Spleen (tissue), 11 donors: ENCODE data around the gene HNRNPUL1. TPM values are rescaled to one million over a fixed set of nuclear protein-coding genes. Genes with fewer than 3 reads are reported as not detected.

Source experiments
- DNase-seq: peaks from one replicate; pipeline ENCODE4 v3.0.0-alpha.2; 2020
- H3K27ac ChIP-seq, 8 donors: fragments of 200-600 bp; sonication (generic) in 7 of 8; 1 replicate in 4 of 8; 2 replicates in 4 of 8; pipeline versions ENCODE4 v1.5.0 to v1.8.0; 2016 to 2021; ENCODE audit warnings: inconsistent platforms in 4 of 8, mild to moderate bottlenecking in 4 of 8, moderate library complexity in 1 of 8
- H3K27me3 ChIP-seq, 7 donors: fragments of 200-600 bp; sonication (generic) in 6 of 7; replicated peaks in 1 of 7; 1 replicate in 4 of 7; 2 replicates in 3 of 7; pipeline versions ENCODE4 v1.5.0 to v1.8.0; 2016 to 2021; ENCODE audit warnings: inconsistent platforms in 3 of 7, mild to moderate bottlenecking in 1 of 7
- H3K36me3 ChIP-seq, 6 donors: fragments of 200-600 bp; sonication (generic) in 5 of 6; 1 replicate in 4 of 6; 2 replicates in 2 of 6; pipeline versions ENCODE4 v1.5.0 to v1.8.0; 2016 to 2021; ENCODE audit warnings: inconsistent platforms in 2 of 6
- H3K4me1 ChIP-seq, 6 donors: fragments of 200-600 bp; sonication (generic) in 5 of 6; 1 replicate in 3 of 6; 2 replicates in 3 of 6; pipeline versions ENCODE4 v1.5.0 to v1.8.0; 2016 to 2021; ENCODE audit warnings: inconsistent platforms in 3 of 6
- H3K4me3 ChIP-seq, 8 donors: fragments of 200-600 bp; sonication (generic) in 7 of 8; 1 replicate in 4 of 8; 2 replicates in 4 of 8; pipeline versions ENCODE4 v1.5.0 to v1.8.0; 2016 to 2021; ENCODE audit warnings: inconsistent platforms in 4 of 8, mild to moderate bottlenecking in 4 of 8, moderate library complexity in 2 of 8
- H3K9me3 ChIP-seq, 8 donors: fragments of 200-600 bp; sonication (generic) in 7 of 8; 1 replicate in 4 of 8; 2 replicates in 4 of 8; pipeline versions ENCODE4 v1.5.0 to v1.8.0; 2016 to 2021; ENCODE audit warnings: inconsistent platforms in 4 of 8
- POLR2A ChIP-seq, 3 donors: fragments of 450-650 bp; IDR thresholded peaks; one replicate each; pipeline ENCODE4 v1.5.1; 2017; ENCODE audit warnings: antibody characterized with exemption in 3 of 3, mild to moderate bottlenecking in 1 of 3
- POLR2AphosphoS5 ChIP-seq, 3 donors: sonication (generic); formaldehyde crosslinking; IDR thresholded peaks; one replicate each; pipeline ENCODE4 v1.5.1; 2017; ENCODE audit warnings: antibody characterized with exemption in 3 of 3
- WGBS, 5 donors: extraction: QIAGEN DNeasy Blood & Tissue Kit in 3 of 5; methylation state at CpG; one replicate each; pipeline versions ENCODE4 v1.1.5 to v1.1.7; 2013 to 2018; 5-methylcytosine and 5-hydroxymethylcytosine counted together
- intact Hi-C: fragments of 100-400 bp; cut with DNase I; formaldehyde crosslinking; loops from one replicate; pipeline ENCODE4 v1.15.0; 2023; ENCODE audit warnings: low total_unique reads
- polyA plus RNA-seq, 3 donors: library from polyadenylated mRNA; stranded (reverse); fragments of 200-250 nt; gene quantifications; one replicate each; pipeline ENCODE4 v1.2.1, GENCODE V29; 2013
- total RNA-seq, 7 donors: library from RNA; depleted of rRNA in 3 of 7; stranded (reverse); fragments of >200 nt in 3 of 7; fragmentation: NEBNext Ultra II Directional in 4 of 7; extraction: Animal tissue kit (Norgen Biotek cat#: 25700) in 4 of 7; gene quantifications; one replicate each; pipeline versions ENCODE4 v1.1.0 to v1.2.1, GENCODE V29; 2016 to 2021
- TF ChIP-seq, protein P1 (sequence below), 11 experiments: fragments of 200-600 bp in 7 of 11; fragments of 450-650 bp in 4 of 11; sonication (generic) in 4 of 11; IDR thresholded peaks in 8 of 11; conservative IDR thresholded peaks in 3 of 11; 1 replicate in 7 of 11; 2 replicates in 4 of 11; pipeline versions ENCODE4 v1.4.0 to v1.8.0; 2016 to 2021; ENCODE audit warnings: antibody characterized with exemption in 11 of 11, inconsistent platforms in 4 of 11, mild to moderate bottlenecking in 1 of 11
- donor health status: healthy with polysubstance abuse.
- donor health status: DM: no; HTN: no; CAD: no; lungs with moderate emphysema.
- donor health status: DM: no; HTN: no; CAD: no.
- donor health status: Bipolar disorder and iron deficiency.
- donor health status: healthy.
- donor health status: DM: no; HTN: no; CAD: no.
- donor health status: DM: yes; HTN: yes; CAD: no.

HNRNPUL1 gene
- total and polyA plus RNA-seq, 10 donors = 53.9 to 213 (median 164) TPM

DNA sequence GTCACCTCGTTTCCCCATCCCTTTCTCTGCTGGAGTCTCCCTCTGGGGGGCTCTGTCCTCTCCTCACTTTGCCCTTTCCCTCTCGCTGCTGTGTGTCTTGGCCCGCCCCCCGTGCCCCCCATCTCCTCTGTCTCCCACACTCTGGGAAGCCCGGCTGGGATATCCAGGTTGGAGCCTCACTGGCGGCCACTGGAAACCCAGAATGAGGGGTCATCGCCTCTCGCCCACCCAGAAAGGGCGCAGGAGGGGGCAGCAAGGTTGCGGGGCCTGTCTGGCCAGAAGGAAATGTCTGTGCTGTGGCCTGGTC lies 61.4 kb downstream of the HNRNPUL1 start:
- peaks cover 67 to 100% (median 97%) of the 10 kb centered on the region in 6 donors for H3K4me1 ChIP-seq
- intact Hi-C loops = no loop called here
- peak overlapping the region; percentile 67 to 94 (median 90) for H3K27ac ChIP-seq
- 28 to 53% (median 32%) methylated on average over 10 of the region's 10 CpGs for WGBS, 5 donors
- H3K9me3 ChIP-seq = no peaks in the 10 kb centered on the region
- no peak for TF ChIP-seq POLR2A (IDR thresholded peaks at IDR 0.05)
- TF ChIP-seq POLR2AphosphoS5 (IDR thresholded peaks at IDR 0.05) = no peak
- TF ChIP-seq, protein P1, sequence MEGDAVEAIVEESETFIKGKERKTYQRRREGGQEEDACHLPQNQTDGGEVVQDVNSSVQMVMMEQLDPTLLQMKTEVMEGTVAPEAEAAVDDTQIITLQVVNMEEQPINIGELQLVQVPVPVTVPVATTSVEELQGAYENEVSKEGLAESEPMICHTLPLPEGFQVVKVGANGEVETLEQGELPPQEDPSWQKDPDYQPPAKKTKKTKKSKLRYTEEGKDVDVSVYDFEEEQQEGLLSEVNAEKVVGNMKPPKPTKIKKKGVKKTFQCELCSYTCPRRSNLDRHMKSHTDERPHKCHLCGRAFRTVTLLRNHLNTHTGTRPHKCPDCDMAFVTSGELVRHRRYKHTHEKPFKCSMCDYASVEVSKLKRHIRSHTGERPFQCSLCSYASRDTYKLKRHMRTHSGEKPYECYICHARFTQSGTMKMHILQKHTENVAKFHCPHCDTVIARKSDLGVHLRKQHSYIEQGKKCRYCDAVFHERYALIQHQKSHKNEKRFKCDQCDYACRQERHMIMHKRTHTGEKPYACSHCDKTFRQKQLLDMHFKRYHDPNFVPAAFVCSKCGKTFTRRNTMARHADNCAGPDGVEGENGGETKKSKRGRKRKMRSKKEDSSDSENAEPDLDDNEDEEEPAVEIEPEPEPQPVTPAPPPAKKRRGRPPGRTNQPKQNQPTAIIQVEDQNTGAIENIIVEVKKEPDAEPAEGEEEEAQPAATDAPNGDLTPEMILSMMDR (IDR thresholded peaks at IDR 0.05 in 8 of 11, conservative IDR thresholded peaks at IDR 0.05 in 3 of 11) = no peak
- peaks cover 0 to 63% (median 17%) of the 10 kb centered on the region in 6 donors for H3K36me3 ChIP-seq
- DNase-seq = peak; percentile 79
- H3K27me3 ChIP-seq = no peaks in the 10 kb centered on the region
- H3K4me3 ChIP-seq = peak overlapping the region in 5 of 8 donors; percentile 7 to 57 (median 34)

DNA sequence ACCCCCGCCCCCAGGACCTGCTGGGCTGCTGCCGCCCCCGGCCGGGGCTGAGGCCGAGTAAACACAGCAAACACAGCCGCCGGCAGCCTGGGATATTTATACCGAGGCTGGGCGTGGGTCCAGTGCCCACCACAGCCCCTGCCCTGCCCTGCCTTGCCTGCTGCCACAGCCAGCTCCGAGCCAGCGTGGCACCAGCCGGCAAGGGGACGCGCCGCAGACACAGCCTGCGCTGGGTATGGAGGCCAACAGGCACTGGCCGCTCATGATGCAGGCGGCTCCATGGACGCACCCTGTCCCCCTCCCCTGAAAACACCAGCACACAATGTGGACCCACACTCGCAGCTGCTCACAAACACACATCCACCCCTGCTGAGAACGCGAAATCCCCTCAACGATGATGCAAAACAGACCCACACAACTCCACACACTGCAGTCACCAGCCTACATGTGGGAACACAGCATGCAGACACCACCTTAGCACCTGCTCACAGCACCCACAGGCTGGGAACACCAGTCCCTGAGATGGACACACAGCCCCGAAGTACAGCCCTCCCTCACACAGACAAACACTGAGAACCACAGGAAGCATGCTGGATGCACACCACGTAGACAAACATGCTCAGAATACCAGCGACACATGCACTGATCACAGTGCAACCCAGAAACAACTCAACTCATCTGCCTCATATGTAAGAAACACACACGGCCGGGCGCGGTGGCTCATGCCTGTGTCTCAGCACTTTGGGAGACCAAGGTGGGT lies 62.0 kb downstream of the HNRNPUL1 start:
- H3K27me3 ChIP-seq = no peaks in the 10 kb centered on the region
- H3K36me3 ChIP-seq = peaks cover 0 to 63% (median 17%) of the 10 kb centered on the region in 6 donors
- 18 to 36% (median 27%) methylated on average over 17 to 30 of the region's 30 CpGs for WGBS, 5 donors
- TF ChIP-seq POLR2AphosphoS5 (IDR thresholded peaks at IDR 0.05) (peak; percentile 76 to 89 (median 83)), POLR2A (IDR thresholded peaks at IDR 0.05) (no peak)
- TF ChIP-seq, protein P1 (IDR thresholded peaks at IDR 0.05 in 8 of 11, conservative IDR thresholded peaks at IDR 0.05 in 3 of 11) = peak in 1 of 11 experiments; percentile 8
- intact Hi-C loops = no loop called here
- DNase-seq = peak; percentile 89
- no peaks in the 10 kb centered on the region for H3K9me3 ChIP-seq
- peaks cover 67 to 100% (median 98%) of the 10 kb centered on the region in 6 donors for H3K4me1 ChIP-seq
- peak overlapping the region in 5 of 8 donors; percentile 24 to 57 (median 35) for H3K4me3 ChIP-seq
- peak overlapping the region; percentile 67 to 94 (median 90) for H3K27ac ChIP-seq

DNA sequence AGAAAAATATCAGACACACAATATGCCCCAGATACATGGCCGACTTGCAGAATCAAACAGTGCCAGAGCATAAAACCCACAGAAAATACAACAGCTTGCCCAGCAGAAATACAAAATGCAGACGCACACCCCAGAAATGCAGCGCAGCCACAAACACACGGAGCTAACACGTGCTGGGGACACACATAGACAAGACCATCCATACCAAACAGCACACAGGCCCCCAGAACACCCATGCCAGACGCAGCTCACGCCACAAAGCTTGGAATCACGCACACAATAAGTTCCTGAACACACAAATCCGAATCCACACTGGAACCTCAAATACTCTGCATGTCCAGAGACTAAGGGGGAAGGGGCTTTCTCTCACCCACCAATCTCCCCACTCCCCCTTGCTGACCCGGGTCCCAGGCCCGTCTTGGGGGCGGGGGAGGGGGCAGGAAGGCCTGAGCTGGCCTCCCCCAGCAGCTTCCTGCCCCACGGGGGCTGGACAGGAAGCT lies 63.0 kb downstream of the HNRNPUL1 start:
- Histone ChIP-seq H3K9me3 (no peaks in the 10 kb centered on the region), H3K36me3 (peaks cover 0 to 63% (median 22%) of the 10 kb centered on the region in 6 donors), H3K4me3 (peak overlapping the region in 7 of 8 donors; percentile 15 to 57 (median 34)), H3K27ac (peak overlapping the region; percentile 83 to 94 (median 90)), H3K27me3 (no peaks in the 10 kb centered on the region), H3K4me1 (peaks cover 61 to 100% (median 93%) of the 10 kb centered on the region in 6 donors)
- no peak for DNase-seq
- TF ChIP-seq POLR2A (IDR thresholded peaks at IDR 0.05) (no peak), POLR2AphosphoS5 (IDR thresholded peaks at IDR 0.05) (no peak)
- TF ChIP-seq, protein P1 (IDR thresholded peaks at IDR 0.05 in 8 of 11, conservative IDR thresholded peaks at IDR 0.05 in 3 of 11) = no peak
- WGBS, 5 donors = 4 to 16% (median 8%) methylated on average over 9 to 13 of the region's 13 CpGs
- intact Hi-C loops = no loop called here

DNA sequence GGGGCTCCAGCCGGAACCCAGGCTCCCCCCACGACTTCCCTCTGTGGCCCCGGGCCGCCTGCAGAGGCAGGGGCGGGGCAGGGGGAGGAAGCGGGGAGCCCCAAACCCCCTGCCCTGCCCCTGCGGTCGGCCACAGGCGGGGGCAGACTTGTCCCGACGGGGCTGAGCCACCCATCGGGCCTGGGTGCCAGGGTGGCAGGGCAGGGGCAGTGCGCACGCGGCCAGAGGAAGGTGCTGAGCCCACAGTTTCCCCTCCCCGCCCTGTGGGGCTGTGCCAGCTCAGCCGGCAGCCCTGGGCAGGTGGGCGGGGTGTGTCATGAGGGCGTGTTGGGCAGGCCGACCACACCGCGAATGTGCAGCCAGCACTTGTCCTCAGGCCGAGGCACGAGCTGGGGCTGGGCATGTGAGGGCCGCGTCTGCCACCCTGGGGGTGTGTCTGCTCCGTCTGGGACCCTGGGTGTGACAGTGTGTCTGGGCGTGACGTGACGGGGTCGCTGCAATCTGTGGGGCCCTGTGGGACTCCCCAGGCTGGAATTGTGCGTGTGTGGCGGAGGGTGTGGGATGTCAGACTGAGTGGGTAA lies 63.5 kb downstream of the HNRNPUL1 start:
- TF ChIP-seq POLR2AphosphoS5 (IDR thresholded peaks at IDR 0.05) (peak; percentile 86 to 95 (median 88)), POLR2A (IDR thresholded peaks at IDR 0.05) (no peak)
- TF ChIP-seq, protein P1 (IDR thresholded peaks at IDR 0.05 in 8 of 11, conservative IDR thresholded peaks at IDR 0.05 in 3 of 11) = peak in 4 of 11 experiments; percentile 13 to 35 (median 23)
- H3K27me3 ChIP-seq = no peaks in the 10 kb centered on the region
- WGBS, 5 donors = 2 to 8% (median 5%) methylated on average over 9 to 33 of the region's 33 CpGs
- H3K4me1 ChIP-seq = peaks cover 57 to 100% (median 90%) of the 10 kb centered on the region in 6 donors
- peaks cover 0 to 63% (median 25%) of the 10 kb centered on the region in 6 donors for H3K36me3 ChIP-seq
- intact Hi-C loops = loop anchor here (2.0 kb wide), 1 partner anchor 19 kb away; no protein-coding TSS in a partner anchor
- peak overlapping the region in 7 of 8 donors; percentile 15 to 57 (median 34) for H3K4me3 ChIP-seq
- no peaks in the 10 kb centered on the region for H3K9me3 ChIP-seq
- DNase-seq = peak; percentile 98
- H3K27ac ChIP-seq = peak overlapping the region; percentile 83 to 94 (median 90)
